ENCODE measurements around the gene ADTRP. TPM values are rescaled to one million over a fixed set of nuclear protein-coding genes. Genes with fewer than 3 reads are reported as not detected.

Gene ADTRP
- total RNA-seq, 1 experiment from 2014 or later: 0.50 TPM

DNA sequence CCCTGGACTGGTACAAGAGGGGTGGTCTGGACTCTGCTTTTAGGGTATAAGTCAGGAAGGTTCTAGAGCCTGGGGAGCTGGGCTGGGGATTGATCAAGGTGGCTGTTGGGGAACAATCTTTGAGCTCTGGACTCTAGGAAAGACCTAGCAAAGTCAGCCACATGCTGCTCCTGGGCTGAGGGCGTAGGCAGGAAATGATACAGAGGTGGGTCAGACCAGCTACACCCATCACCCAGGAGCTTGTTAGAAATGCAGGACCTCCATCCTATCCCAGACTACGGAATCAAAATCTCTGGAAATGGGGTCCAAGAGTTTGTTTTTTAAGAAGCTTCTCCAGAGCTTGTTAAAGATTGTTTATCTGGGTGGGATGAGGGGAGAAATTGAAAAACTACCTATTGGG lies 9.4 kb downstream of the ADTRP start (continued):
- TF ChIP-seq ZNF219 (CRISPR knock-in tag; IDR thresholded peaks at IDR 0.05; ENCODE audit: borderline replicate concordance): no peak

- Mint-ChIP-seq H3K27ac (no peak overlapping the region; the same call in 1 of the 2 replicates), H3K4me3 (no peak overlapping the region), H3K4me1 (peaks cover 89% of the 10 kb centered on the region), H3K36me3 (no peaks in the 10 kb centered on the region), H3K27me3 (ENCODE audit: low read depth) (peaks cover 3% of the 10 kb centered on the region), H3K9me3 (no peaks in the 10 kb centered on the region)
- no peak for TF ChIP-seq EMX1 (CRISPR knock-in tag; IDR thresholded peaks at IDR 0.05)
- no peak for TF ChIP-seq ATF6 (CRISPR knock-in tag; IDR thresholded peaks at IDR 0.05)
- no peak for TF ChIP-seq TP53 (CRISPR knock-in tag; IDR thresholded peaks at IDR 0.05)
- TF ChIP-seq CBFB (CRISPR knock-in tag; IDR thresholded peaks at IDR 0.05; ENCODE audit: low read depth): no peak
- no peak for TF ChIP-seq RELA (CRISPR knock-in tag; IDR thresholded peaks at IDR 0.05; ENCODE audit: borderline replicate concordance)
- TF ChIP-seq TEAD1 (CRISPR knock-in tag; IDR thresholded peaks at IDR 0.05): no peak
- no peak for TF ChIP-seq SP1 (CRISPR knock-in tag; conservative IDR thresholded peaks at IDR 0.05)
- TF ChIP-seq E2F4 (CRISPR knock-in tag; IDR thresholded peaks at IDR 0.05; ENCODE audit: borderline replicate concordance, low read depth): no peak
- ATAC-seq (no peak), DNase-seq (ENCODE audit: low spot score) (no peak)
- ChIA-PET POLR2A (interaction anchor here (0.7 kb wide), 1 partner anchor 160 kb away, joined by 3 read pairs; no protein-coding TSS in a partner anchor), CTCF (no interaction called here)
Measured at GRCh38 chr6:11767978-11768756, 10.4 kb downstream of the ADTRP start.

DNA sequence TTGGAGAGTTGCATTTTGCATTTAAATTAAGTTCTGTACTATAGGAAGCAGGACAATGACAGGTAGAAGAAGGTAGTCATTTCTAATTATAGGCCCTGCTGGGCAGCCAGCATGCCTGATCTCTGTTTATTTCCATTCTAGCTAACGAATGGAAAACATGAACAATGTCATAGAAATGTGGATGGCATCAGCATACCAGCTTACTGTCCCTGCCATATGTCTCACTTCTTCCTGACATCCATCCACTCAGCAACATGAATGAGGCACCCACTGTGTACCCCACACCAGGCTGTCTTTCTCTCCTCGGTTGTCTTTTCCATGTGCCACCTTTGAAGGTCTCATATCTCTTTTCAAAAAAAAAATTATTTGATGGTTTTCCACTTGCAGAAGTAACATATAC lies 11.1 kb downstream of the ADTRP start:
- DNase-seq (ENCODE audit: low spot score) (no peak), ATAC-seq (no peak)
- Mint-ChIP-seq H3K36me3 (no peaks in the 10 kb centered on the region), H3K27ac (no peak overlapping the region), H3K9me3 (no peaks in the 10 kb centered on the region), H3K4me1 (peaks cover 90% of the 10 kb centered on the region), H3K4me3 (no peak overlapping the region), H3K27me3 (ENCODE audit: low read depth) (peaks cover 3% of the 10 kb centered on the region)
- ChIA-PET POLR2A (no interaction called here), CTCF (no interaction called here)
- TF ChIP-seq MXD4 (CRISPR knock-in tag; IDR thresholded peaks at IDR 0.05; ENCODE audit: borderline replicate concordance) (no peak), ZNF138 (CRISPR knock-in tag; conservative IDR thresholded peaks at IDR 0.05) (no peak), TEAD4 (CRISPR knock-in tag; IDR thresholded peaks at IDR 0.05) (no peak), IRF2 (CRISPR knock-in tag; IDR thresholded peaks at IDR 0.05; ENCODE audit: borderline replicate concordance, low read depth) (no peak), CREB1 (CRISPR knock-in tag; IDR thresholded peaks at IDR 0.05) (no peak), SOX15 (CRISPR knock-in tag; IDR thresholded peaks at IDR 0.05) (no peak), ZNF219 (CRISPR knock-in tag; IDR thresholded peaks at IDR 0.05; ENCODE audit: borderline replicate concordance) (no peak), FOXJ3 (CRISPR knock-in tag; IDR thresholded peaks at IDR 0.05; ENCODE audit: borderline replicate concordance) (no peak), NR1H2 (CRISPR knock-in tag; IDR thresholded peaks at IDR 0.05) (no peak), ZNF532 (CRISPR knock-in tag; IDR thresholded peaks at IDR 0.05; ENCODE audit: borderline replicate concordance) (no peak), ATF1 (CRISPR knock-in tag; IDR thresholded peaks at IDR 0.05) (no peak), MAX (CRISPR knock-in tag; IDR thresholded peaks at IDR 0.05) (no peak)
- TF ChIP-seq, protein P1, sequence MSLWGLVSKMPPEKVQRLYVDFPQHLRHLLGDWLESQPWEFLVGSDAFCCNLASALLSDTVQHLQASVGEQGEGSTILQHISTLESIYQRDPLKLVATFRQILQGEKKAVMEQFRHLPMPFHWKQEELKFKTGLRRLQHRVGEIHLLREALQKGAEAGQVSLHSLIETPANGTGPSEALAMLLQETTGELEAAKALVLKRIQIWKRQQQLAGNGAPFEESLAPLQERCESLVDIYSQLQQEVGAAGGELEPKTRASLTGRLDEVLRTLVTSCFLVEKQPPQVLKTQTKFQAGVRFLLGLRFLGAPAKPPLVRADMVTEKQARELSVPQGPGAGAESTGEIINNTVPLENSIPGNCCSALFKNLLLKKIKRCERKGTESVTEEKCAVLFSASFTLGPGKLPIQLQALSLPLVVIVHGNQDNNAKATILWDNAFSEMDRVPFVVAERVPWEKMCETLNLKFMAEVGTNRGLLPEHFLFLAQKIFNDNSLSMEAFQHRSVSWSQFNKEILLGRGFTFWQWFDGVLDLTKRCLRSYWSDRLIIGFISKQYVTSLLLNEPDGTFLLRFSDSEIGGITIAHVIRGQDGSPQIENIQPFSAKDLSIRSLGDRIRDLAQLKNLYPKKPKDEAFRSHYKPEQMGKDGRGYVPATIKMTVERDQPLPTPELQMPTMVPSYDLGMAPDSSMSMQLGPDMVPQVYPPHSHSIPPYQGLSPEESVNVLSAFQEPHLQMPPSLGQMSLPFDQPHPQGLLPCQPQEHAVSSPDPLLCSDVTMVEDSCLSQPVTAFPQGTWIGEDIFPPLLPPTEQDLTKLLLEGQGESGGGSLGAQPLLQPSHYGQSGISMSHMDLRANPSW (CRISPR knock-in tag; conservative IDR thresholded peaks at IDR 0.05; ENCODE audit: low read depth): no peak
